22Rv1 (cell line): ENCODE data around the gene RORB.

Experiments
- H3K27ac ChIP-seq: fragments of 450-650 bp; 2 replicates; pipeline ENCODE4 v1.5.1; 2017
- ZFX ChIP-seq: fragments of 450-650 bp; IDR thresholded peaks from 2 replicates; pipeline ENCODE4 v1.6.1; 2017; ENCODE audit warnings: antibody characterized with exemption, borderline replicate concordance
- TF ChIP-seq, protein P1 (sequence below): fragments of 450-650 bp; IDR thresholded peaks from 2 replicates; pipeline ENCODE4 v1.5.1; 2017; ENCODE audit warnings: mild to moderate bottlenecking

The RORB gene

DNA sequence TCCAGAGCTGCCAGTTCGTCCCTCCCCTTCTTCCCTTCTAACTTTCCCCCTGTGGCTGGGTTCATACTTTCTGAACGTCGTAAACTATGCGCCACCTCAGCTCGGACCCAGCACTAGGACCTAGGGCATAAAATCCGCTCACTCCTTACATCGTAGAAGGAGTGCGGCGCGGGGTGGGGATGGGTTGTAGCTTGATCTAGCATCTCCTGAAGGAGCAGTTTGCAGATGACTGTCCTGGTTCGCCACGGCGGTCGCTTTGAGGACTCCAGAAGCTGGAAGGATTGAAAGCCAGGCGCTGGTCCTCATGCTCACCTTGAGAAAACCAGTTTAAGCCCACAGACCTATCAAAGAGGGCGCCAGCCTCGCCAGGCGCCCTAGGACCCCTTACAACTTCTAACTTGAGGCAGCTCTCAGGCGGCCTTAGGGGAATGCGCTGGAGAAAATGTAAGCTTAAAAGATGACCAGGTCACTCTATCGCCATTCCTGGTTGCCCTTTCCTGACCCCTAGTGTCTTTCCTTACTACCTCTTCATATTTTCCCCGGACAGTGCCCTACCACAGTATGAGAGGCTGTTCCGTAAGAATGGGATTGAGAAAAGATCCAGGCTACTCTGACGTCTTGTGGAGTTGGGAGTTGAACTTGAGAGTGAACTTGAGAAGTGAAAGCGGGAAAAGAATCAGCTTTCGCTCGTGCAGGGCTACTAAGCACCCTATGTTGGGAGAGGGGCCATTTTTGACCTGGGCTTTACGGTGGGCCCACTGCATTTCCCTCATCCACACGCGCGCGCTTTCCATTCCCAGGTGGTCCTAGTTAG is 2.8 kb downstream of the RORB start:
- TF ChIP-seq, protein P1, sequence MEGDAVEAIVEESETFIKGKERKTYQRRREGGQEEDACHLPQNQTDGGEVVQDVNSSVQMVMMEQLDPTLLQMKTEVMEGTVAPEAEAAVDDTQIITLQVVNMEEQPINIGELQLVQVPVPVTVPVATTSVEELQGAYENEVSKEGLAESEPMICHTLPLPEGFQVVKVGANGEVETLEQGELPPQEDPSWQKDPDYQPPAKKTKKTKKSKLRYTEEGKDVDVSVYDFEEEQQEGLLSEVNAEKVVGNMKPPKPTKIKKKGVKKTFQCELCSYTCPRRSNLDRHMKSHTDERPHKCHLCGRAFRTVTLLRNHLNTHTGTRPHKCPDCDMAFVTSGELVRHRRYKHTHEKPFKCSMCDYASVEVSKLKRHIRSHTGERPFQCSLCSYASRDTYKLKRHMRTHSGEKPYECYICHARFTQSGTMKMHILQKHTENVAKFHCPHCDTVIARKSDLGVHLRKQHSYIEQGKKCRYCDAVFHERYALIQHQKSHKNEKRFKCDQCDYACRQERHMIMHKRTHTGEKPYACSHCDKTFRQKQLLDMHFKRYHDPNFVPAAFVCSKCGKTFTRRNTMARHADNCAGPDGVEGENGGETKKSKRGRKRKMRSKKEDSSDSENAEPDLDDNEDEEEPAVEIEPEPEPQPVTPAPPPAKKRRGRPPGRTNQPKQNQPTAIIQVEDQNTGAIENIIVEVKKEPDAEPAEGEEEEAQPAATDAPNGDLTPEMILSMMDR, result no peak
- no peak for TF ChIP-seq ZFX
- H3K27ac ChIP-seq, result no peak overlapping the region

DNA sequence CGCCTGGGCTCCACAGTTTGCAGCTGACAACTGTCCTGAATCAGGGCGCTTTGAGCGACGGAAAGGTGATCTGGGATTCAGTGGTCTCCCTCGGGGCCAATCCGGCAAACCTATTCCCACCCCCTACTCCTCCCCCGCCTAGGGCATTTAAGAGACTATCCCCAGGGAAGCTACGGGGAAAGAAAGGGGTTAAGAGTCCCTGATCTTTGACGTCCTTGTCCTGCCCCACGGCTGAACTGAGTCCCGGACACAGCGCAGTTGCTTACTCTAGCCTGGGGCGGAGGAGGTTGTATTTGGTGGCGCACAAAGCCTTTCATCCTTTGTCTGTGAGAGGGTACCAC is 3.4 kb downstream of the RORB start:
- no peak overlapping the region for H3K27ac ChIP-seq
- no peak for TF ChIP-seq ZFX
- TF ChIP-seq, protein P1, result no peak

DNA sequence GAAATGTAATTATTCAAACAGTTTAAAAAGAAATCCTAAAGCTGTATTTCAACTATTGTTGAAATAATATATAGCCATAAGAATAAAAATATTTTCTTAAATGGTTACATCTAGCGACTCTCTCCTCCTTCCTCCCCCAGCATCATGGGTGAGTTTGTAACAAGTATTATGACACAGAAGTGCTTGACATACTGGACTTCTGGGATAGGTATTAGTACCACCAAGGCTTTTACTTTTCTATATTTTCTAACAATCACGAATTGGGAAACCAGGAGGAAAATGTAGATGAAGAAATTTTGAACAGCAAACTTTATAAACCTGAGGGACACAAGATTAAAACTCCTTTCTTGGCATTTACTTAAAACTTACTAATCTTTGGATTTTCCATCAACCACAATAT is 4.4 kb downstream of the RORB start:
- no peak overlapping the region for H3K27ac ChIP-seq
- no peak for TF ChIP-seq ZFX
- TF ChIP-seq, protein P1, result no peak

DNA sequence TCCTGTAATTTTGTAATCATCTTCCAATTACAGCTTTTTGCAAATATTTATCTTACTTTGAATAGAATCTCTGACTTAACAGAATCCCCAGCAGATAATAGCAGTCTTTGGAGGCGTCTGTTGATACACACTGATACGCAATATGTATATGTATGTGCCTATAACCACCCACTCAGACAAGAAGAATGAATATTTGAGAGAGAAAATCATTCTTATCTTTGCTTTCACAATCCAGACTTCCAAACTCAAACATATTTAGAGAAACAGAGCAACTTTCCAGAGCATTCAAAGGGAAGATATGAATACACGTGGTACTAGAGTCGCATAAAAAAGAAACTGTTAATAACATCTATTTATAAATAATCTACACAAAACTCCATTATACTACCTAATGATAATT is 6.1 kb downstream of the RORB start:
- no peak for TF ChIP-seq ZFX
- TF ChIP-seq, protein P1, result no peak
- H3K27ac ChIP-seq, result no peak overlapping the region

DNA sequence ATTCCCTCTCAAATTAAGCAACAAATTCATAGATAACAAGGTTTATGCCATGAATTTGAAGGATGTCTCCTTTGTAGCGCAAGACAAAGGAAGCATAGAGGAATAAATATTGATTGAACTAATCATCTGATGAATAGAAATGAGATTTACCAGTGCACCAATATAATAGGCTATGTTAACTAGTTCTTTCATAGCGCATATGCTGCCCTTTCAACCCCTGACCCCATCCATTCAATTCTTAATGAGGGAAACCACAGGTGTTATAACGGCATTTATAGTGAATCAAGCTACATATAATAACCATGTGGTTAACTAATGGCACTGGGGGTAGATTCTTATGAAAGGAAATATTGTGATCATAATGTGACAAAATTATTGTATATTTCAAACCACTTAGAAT is 6.5 kb downstream of the RORB start:
- TF ChIP-seq, protein P1, result no peak
- no peak for TF ChIP-seq ZFX
- no peak overlapping the region for H3K27ac ChIP-seq

DNA sequence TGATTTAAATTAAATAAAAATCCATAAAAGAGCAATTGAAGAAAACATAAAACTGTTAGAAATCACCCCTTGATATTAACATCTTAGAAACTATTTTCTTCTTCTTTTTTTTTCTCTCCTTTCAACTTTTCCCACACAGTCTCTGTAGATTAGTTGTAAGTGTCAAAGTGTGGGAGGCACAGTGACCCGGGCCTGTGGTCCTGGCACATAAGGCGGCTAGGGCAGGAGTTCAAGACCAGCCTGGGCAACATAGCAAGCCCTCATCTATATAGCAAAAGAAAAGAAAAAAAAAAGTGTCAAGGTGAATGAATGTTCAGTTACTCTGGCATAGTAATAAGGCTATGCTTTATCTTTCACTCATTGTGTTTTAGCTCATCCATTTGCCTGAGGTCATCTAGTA is 14.2 kb downstream of the RORB start:
- H3K27ac ChIP-seq, result no peak overlapping the region
- TF ChIP-seq, protein P1, result no peak
- no peak for TF ChIP-seq ZFX

DNA sequence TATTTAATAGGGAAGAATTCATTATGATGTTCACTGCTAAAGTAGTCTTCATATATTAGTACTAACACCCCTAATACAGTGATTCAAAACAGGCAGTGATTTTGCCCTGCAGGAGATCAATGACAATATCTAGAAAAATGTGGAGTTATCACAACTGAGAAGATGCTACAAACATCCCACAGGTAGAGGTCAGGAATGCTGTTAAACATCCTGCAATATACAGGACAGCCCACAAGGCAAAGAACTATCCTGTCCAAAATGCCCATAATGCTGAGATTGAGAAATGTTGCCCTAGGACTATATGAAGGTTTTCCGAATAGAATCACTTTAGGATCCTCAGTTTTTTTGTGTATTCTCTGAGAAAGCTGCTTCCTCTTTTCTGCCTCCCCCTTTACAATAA is 15.3 kb downstream of the RORB start:
- TF ChIP-seq ZFX, result no peak
- TF ChIP-seq, protein P1, result no peak
- H3K27ac ChIP-seq, result no peak overlapping the region
